C4-2B (cell line): ENCODE measurements around the gene PAK4.

Experiments
- ZFX ChIP-seq: fragments of 450-650 bp; IDR thresholded peaks from 2 replicates; pipeline ENCODE4 v1.6.1; 2017
- TF ChIP-seq, protein P1 (sequence below): fragments of 450-650 bp; conservative IDR thresholded peaks from 2 replicates; pipeline ENCODE4 v1.5.1; 2017; ENCODE audit warnings: mild to moderate bottlenecking

- TF ChIP-seq, protein P1, sequence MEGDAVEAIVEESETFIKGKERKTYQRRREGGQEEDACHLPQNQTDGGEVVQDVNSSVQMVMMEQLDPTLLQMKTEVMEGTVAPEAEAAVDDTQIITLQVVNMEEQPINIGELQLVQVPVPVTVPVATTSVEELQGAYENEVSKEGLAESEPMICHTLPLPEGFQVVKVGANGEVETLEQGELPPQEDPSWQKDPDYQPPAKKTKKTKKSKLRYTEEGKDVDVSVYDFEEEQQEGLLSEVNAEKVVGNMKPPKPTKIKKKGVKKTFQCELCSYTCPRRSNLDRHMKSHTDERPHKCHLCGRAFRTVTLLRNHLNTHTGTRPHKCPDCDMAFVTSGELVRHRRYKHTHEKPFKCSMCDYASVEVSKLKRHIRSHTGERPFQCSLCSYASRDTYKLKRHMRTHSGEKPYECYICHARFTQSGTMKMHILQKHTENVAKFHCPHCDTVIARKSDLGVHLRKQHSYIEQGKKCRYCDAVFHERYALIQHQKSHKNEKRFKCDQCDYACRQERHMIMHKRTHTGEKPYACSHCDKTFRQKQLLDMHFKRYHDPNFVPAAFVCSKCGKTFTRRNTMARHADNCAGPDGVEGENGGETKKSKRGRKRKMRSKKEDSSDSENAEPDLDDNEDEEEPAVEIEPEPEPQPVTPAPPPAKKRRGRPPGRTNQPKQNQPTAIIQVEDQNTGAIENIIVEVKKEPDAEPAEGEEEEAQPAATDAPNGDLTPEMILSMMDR = no peak
- no peak for TF ChIP-seq ZFX
Measured at GRCh38 chr19:39097299-39097698, 28.3 kb upstream of the PAK4 start.
